ENCODE measurements around the gene MTFR2. TPM values are rescaled to one million over a fixed set of nuclear protein-coding genes. Genes with fewer than 3 reads are reported as not detected.

Gene MTFR2
- polyA plus RNA-seq, 2 of the 4 experiments (the other 2 are of a cell fraction) = 11.8 to 20.1 TPM

DNA sequence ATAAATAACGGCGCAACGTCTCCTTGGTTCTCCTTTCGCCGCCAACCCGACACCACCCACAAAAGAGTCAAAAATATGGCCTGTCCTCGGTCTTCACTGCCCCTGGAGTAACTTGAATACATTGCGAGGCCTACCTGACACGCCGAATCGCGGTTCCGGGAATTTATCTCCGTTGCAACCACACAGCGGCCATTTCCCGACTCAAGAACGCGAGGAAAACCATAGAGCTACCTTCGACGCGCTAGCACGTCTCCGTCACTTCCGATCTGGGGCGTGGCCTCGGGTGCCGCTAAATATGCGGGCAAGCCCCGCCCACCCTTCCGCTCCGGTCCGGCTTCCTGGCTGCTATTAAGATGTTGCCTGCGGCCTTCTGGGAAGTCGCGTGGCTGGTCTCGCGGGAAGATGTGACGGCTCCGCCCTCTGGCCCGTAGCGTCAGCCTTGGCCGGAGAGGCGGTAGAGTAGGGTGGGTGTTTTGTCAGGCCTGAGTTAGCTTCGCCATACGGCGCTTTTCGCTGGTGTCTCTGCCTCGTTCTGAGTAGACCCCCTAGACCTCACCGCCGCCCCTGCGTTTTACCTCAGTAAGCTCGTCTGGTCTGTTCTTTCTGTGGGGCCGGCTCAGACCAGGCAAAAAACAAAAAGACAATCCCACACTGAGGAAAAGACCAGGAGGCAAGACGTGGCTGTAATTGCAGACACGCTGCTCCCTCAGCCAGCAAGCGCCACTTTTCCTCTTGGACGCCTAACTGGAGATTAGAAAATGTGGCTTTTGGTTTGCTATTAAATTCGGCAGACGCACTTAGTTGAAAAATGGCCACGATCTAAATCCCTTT, 39.7 kb upstream of the MTFR2 start, which contains the start of gene BCLAF1:
TSS of gene BCLAF1 (minus strand) at position 268 of the 831 bp plus-strand sequence. CDS start 9,980 bp downstream, outside the sequence.
- Histone ChIP-seq H3K4me3 (peak within 1 kb of the TSS; percentile 99), H3K9me3 (no peaks in the 10 kb centered on the region), H3K4me1 (peaks cover 22% of the 10 kb centered on the region), H3K27ac (peak within 1 kb of the TSS; percentile 99 to 100), H3K4me2 (peak within 1 kb of the TSS; percentile 84)
- peak; percentile 94 for ATAC-seq
- TF ChIP-seq FOSB (CRISPR knock-in tag; IDR thresholded peaks at IDR 0.05) (0 out of 2 replicates have a peak, but pooled peaks have one; percentile 42), HOXA7 (CRISPR knock-in tag; IDR thresholded peaks at IDR 0.05) (peak; percentile 50; the same call in 1 of the 2 replicates), MYC (IDR thresholded peaks at IDR 0.05; ENCODE audit: borderline replicate concordance, low read length) (peak; percentile 48; the same call in 1 of the 2 replicates), RARB (CRISPR knock-in tag; IDR thresholded peaks at IDR 0.05) (no peak), HOXB5 (CRISPR knock-in tag; IDR thresholded peaks at IDR 0.05) (0 out of 2 replicates have a peak, but pooled peaks have one; percentile 28), FOXS1 (CRISPR knock-in tag; IDR thresholded peaks at IDR 0.05) (no peak), CHD2 (IDR thresholded peaks at IDR 0.05; ENCODE audit: low read length, partially characterized antibody) (peak; percentile 85), NFE2L2 (conservative IDR thresholded peaks at IDR 0.05; ENCODE audit: low read length) (no peak), ESRRA (IDR thresholded peaks at IDR 0.05; ENCODE audit: borderline replicate concordance, low read length) (no peak), CBX8 (IDR thresholded peaks at IDR 0.05) (no peak; the same call in 1 of the 2 replicates), JUN (IDR thresholded peaks at IDR 0.05) (peak; percentile 62 to 84; a peak in 4 of 5 replicates), PHF8 (IDR thresholded peaks at IDR 0.05; ENCODE audit: borderline replicate concordance, low read depth) (peak; percentile 93), CBX2 (IDR thresholded peaks at IDR 0.05; ENCODE audit: borderline replicate concordance, low read depth) (no peak), ZFP36 (IDR thresholded peaks at IDR 0.05; ENCODE audit: borderline replicate concordance, partially characterized antibody) (no peak), TFCP2L1 (CRISPR knock-in tag; IDR thresholded peaks at IDR 0.05) (0 out of 2 replicates have a peak, but pooled peaks have one; percentile 24), POLR2A (IDR thresholded peaks at IDR 0.05; ENCODE audit: low read length) (peak; percentile 82), RCOR1 (IDR thresholded peaks at IDR 0.05; ENCODE audit: low read depth, low read length) (no peak)
- TF ChIP-seq, protein P1, sequence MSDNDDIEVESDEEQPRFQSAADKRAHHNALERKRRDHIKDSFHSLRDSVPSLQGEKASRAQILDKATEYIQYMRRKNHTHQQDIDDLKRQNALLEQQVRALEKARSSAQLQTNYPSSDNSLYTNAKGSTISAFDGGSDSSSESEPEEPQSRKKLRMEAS (IDR thresholded peaks at IDR 0.05) = peak; percentile 60
- TF ChIP-seq, protein P2, sequence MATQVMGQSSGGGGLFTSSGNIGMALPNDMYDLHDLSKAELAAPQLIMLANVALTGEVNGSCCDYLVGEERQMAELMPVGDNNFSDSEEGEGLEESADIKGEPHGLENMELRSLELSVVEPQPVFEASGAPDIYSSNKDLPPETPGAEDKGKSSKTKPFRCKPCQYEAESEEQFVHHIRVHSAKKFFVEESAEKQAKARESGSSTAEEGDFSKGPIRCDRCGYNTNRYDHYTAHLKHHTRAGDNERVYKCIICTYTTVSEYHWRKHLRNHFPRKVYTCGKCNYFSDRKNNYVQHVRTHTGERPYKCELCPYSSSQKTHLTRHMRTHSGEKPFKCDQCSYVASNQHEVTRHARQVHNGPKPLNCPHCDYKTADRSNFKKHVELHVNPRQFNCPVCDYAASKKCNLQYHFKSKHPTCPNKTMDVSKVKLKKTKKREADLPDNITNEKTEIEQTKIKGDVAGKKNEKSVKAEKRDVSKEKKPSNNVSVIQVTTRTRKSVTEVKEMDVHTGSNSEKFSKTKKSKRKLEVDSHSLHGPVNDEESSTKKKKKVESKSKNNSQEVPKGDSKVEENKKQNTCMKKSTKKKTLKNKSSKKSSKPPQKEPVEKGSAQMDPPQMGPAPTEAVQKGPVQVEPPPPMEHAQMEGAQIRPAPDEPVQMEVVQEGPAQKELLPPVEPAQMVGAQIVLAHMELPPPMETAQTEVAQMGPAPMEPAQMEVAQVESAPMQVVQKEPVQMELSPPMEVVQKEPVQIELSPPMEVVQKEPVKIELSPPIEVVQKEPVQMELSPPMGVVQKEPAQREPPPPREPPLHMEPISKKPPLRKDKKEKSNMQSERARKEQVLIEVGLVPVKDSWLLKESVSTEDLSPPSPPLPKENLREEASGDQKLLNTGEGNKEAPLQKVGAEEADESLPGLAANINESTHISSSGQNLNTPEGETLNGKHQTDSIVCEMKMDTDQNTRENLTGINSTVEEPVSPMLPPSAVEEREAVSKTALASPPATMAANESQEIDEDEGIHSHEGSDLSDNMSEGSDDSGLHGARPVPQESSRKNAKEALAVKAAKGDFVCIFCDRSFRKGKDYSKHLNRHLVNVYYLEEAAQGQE (IDR thresholded peaks at IDR 0.05) = peak; percentile 73
- TF ChIP-seq, protein P3, sequence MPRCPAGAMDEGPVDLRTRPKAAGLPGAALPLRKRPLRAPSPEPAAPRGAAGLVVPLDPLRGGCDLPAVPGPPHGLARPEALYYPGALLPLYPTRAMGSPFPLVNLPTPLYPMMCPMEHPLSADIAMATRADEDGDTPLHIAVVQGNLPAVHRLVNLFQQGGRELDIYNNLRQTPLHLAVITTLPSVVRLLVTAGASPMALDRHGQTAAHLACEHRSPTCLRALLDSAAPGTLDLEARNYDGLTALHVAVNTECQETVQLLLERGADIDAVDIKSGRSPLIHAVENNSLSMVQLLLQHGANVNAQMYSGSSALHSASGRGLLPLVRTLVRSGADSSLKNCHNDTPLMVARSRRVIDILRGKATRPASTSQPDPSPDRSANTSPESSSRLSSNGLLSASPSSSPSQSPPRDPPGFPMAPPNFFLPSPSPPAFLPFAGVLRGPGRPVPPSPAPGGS (IDR thresholded peaks at IDR 0.05) = peak; percentile 70
- TF ChIP-seq, protein P4, sequence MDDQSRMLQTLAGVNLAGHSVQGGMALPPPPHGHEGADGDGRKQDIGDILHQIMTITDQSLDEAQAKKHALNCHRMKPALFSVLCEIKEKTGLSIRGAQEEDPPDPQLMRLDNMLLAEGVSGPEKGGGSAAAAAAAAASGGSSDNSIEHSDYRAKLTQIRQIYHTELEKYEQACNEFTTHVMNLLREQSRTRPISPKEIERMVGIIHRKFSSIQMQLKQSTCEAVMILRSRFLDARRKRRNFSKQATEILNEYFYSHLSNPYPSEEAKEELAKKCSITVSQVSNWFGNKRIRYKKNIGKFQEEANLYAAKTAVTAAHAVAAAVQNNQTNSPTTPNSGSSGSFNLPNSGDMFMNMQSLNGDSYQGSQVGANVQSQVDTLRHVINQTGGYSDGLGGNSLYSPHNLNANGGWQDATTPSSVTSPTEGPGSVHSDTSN (IDR thresholded peaks at IDR 0.05) = no peak
- under 1% methylated on average over 23 of the region's 60 CpGs for WGBS (ENCODE audit: missing lambda C conversion rate)
- peak; percentile 76 to 98 for DNase-seq (ENCODE audit: low read depth in 1 of 2, low spot score in 1 of 2)
- no peak for FAIRE-seq
- ChIA-PET CTCF (interaction anchor here (0.6 to 1.4 kb wide), 6 partner anchors 11 to 882 kb away, joined by 3 to 5 read pairs (median 4); partner anchors contain the start of gene MAP7), POLR2A (interaction anchor here (0.6 to 3.7 kb wide), 24 partner anchors 9 to 892 kb away, joined by 3 to 33 read pairs (median 4); partner anchors contain the start of genes AHI1, MAP3K5 and MTFR2)
